Type B pancreatic cell (in vitro differentiated cells): ENCODE data around the gene PID1. TPM values are rescaled to one million over a fixed set of nuclear protein-coding genes. Genes with fewer than 3 reads are reported as not detected.

Experiments used
- DNase-seq: peaks from one replicate; pipeline ENCODE4 v3.0.0; 2021; ENCODE audit warnings: mixed read lengths; ENCODE audit not compliant: unreplicated experiment; ENCODE audit errors: extremely low spot score
- H3K27ac Mint-ChIP-seq: 2 replicates; pipeline ENCODE4 v1.8.0; 2021; ENCODE audit warnings: mild to moderate bottlenecking, mixed read lengths
- H3K27me3 Mint-ChIP-seq: 2 replicates; pipeline ENCODE4 v1.8.0; 2021; ENCODE audit warnings: mixed read lengths
- H3K36me3 Mint-ChIP-seq: 2 replicates; pipeline ENCODE4 v1.8.0; 2021; ENCODE audit warnings: mixed read lengths
- H3K4me1 Mint-ChIP-seq: one replicate; pipeline ENCODE4 v1.8.0; 2021; ENCODE audit warnings: mixed read lengths; ENCODE audit not compliant: unreplicated experiment
- H3K4me3 Mint-ChIP-seq: 2 replicates; pipeline ENCODE4 v1.8.0; 2021; ENCODE audit warnings: mild to moderate bottlenecking, mixed read lengths
- H3K9me3 Mint-ChIP-seq: 2 replicates; pipeline ENCODE4 v1.8.0; 2021; ENCODE audit warnings: mixed read lengths
- CTCF ChIP-seq: fragments of 200-600 bp; sonication (generic); conservative IDR thresholded peaks from 2 replicates; pipeline ENCODE4 v1.5.0; 2021; ENCODE audit warnings: antibody characterized with exemption, mild to moderate bottlenecking
- total RNA-seq: library from RNA; stranded (reverse); gene quantifications from 2 replicates; pipeline ENCODE4 v1.2.1, GENCODE V29; 2021; ENCODE audit warnings: low replicate concordance

PID1 gene
- total RNA-seq, 1 donor from 2014 or later, result 0.92 TPM

- no peaks in the 10 kb centered on the region for H3K4me1 Mint-ChIP-seq
- no peak overlapping the region for H3K27ac Mint-ChIP-seq
- no peaks in the 10 kb centered on the region for H3K9me3 Mint-ChIP-seq
- no peaks in the 10 kb centered on the region for H3K36me3 Mint-ChIP-seq
- H3K4me3 Mint-ChIP-seq, result no peak overlapping the region
- DNase-seq, result no peak
- no peak for TF ChIP-seq CTCF
- H3K27me3 Mint-ChIP-seq, result peaks cover 6% of the 10 kb centered on the region
Measured at GRCh38 chr2:229104025-229104424, 167.1 kb downstream of the PID1 start.

GRCh38 chr2:229101314-229101713, 169.8 kb downstream of the PID1 start:
- Mint-ChIP-seq H3K36me3 (no peaks in the 10 kb centered on the region), H3K27ac (no peak overlapping the region), H3K4me3 (no peak overlapping the region), H3K4me1 (no peaks in the 10 kb centered on the region), H3K27me3 (peaks cover 3% of the 10 kb centered on the region), H3K9me3 (no peaks in the 10 kb centered on the region)
- DNase-seq, result no peak
- TF ChIP-seq CTCF, result no peak

GRCh38 chr2:229099231-229099630, 171.9 kb downstream of the PID1 start:
- H3K4me1 Mint-ChIP-seq, result no peaks in the 10 kb centered on the region
- no peak overlapping the region for H3K4me3 Mint-ChIP-seq
- no peaks in the 10 kb centered on the region for H3K36me3 Mint-ChIP-seq
- no peak for DNase-seq
- H3K27ac Mint-ChIP-seq, result no peak overlapping the region
- H3K9me3 Mint-ChIP-seq, result no peaks in the 10 kb centered on the region
- H3K27me3 Mint-ChIP-seq, result peaks cover 3% of the 10 kb centered on the region
- TF ChIP-seq CTCF, result no peak

- TF ChIP-seq CTCF, result no peak
- DNase-seq, result no peak
- H3K9me3 Mint-ChIP-seq, result peaks cover 3% of the 10 kb centered on the region
- H3K27me3 Mint-ChIP-seq, result peaks cover 5% of the 10 kb centered on the region
- no peak overlapping the region for H3K27ac Mint-ChIP-seq
- H3K36me3 Mint-ChIP-seq, result no peaks in the 10 kb centered on the region
- H3K4me1 Mint-ChIP-seq, result no peaks in the 10 kb centered on the region
- no peak overlapping the region for H3K4me3 Mint-ChIP-seq
Measured at GRCh38 chr2:229098801-229099200, 172.3 kb downstream of the PID1 start.

GRCh38 chr2:229096409-229097066, 174.5 kb downstream of the PID1 start:
- no peaks in the 10 kb centered on the region for H3K4me1 Mint-ChIP-seq
- TF ChIP-seq CTCF, result no peak

More at GRCh38 chr2:229096409-229097066, 174.5 kb downstream of the PID1 start:
- Mint-ChIP-seq H3K27me3 (peaks cover 11% of the 10 kb centered on the region), H3K4me3 (no peak overlapping the region), H3K27ac (no peak overlapping the region), H3K36me3 (peaks cover 4% of the 10 kb centered on the region), H3K9me3 (peaks cover 4% of the 10 kb centered on the region)
- DNase-seq, result no peak
